AG09309 (cell line): Measurements from ENCODE around the gene KCNMB1.

ENCODE experiments used
- DNase-seq: peaks from one replicate; pipeline ENCODE4 v3.0.0-alpha.2; 2010; ENCODE audit warnings: low read depth
- H3K4me3 ChIP-seq: 2 replicates; pipeline ENCODE4 v1.5.1; 2011; ENCODE audit warnings: mild to moderate bottlenecking, low read depth, low read length, moderate library complexity; ENCODE audit not compliant: control insufficient read depth
- CTCF ChIP-seq: IDR thresholded peaks from 2 replicates; pipeline ENCODE4 v1.5.1; 2011; ENCODE audit warnings: mild to moderate bottlenecking, low read depth, low read length, inconsistent platforms; ENCODE audit not compliant: insufficient read depth, control insufficient read depth; ENCODE audit errors: missing control alignments

KCNMB1 gene

GRCh38 chr5:170327829-170328228 lies 61.3 kb downstream of the KCNMB1 start:
- DNase-seq = no peak
- no peak overlapping the region for H3K4me3 ChIP-seq
- TF ChIP-seq CTCF = no peak

DNA sequence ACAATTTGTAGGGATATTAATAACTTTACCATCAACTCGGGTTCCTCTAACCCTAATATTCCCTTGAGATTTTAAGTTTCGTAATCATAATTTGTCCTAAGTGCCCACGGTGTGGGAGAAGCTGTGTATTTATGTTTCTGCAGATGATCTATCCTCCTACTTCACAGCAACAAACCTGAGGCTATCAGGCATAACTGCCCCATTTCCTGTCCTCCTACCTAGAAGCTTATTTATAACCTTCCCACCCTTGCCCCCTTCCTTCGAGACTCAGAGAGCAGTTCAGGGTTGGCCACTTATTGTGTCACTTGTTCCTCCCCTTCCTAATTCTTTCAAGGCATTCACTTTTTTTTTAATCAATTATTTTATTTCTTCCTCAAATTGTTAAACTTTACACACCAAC lies 62.0 kb downstream of the KCNMB1 start:
- no peak for TF ChIP-seq CTCF
- no peak overlapping the region for H3K4me3 ChIP-seq

More for the DNA sequence above, 62.0 kb downstream of the KCNMB1 start:
- no peak for DNase-seq
